Ovary (tissue), 3 donors: ENCODE results near the gene WASHC4.

Source experiments
- EP300 ChIP-seq: sonication (generic); formaldehyde crosslinking; IDR thresholded peaks from one replicate; pipeline ENCODE4 v1.6.1; 2017; ENCODE audit warnings: antibody characterized with exemption
- POLR2A ChIP-seq: fragments of 450-650 bp; IDR thresholded peaks from one replicate; pipeline ENCODE4 v1.6.1; 2017; ENCODE audit warnings: antibody characterized with exemption, mild to moderate bottlenecking, moderate library complexity
- TF ChIP-seq, protein P1 (sequence below), 3 donors: fragments of 450-650 bp in 2 of 3; fragments of 200-600 bp in 1 of 3; IDR thresholded peaks; one replicate each; pipeline versions ENCODE4 v1.5.1 to v1.8.0; 2016 to 2022; ENCODE audit warnings: antibody characterized with exemption in 3 of 3, mild to moderate bottlenecking in 1 of 3
- donor health status: DM: no; HTN: no; CAD: no.

DNA sequence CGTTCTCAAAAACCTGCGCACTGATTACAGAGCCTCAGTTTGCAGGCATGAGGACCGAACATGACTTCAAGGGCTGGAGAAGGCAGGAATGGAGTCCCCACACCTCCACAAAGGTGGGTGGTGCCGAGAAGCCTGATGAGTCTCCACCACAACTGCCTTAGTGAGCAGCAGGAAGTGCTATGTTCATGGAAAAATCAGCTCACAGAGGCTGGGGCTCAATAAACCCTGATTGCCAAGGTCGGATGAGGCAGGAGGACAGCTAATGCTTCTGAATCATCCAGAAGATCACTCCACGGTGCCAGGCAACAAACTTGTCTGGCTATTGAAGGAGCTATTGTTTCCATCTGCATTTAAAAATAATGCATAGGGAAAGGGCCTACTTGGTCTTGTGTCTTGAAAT, 97.4 kb downstream of the WASHC4 start:
- TF ChIP-seq, protein P1, sequence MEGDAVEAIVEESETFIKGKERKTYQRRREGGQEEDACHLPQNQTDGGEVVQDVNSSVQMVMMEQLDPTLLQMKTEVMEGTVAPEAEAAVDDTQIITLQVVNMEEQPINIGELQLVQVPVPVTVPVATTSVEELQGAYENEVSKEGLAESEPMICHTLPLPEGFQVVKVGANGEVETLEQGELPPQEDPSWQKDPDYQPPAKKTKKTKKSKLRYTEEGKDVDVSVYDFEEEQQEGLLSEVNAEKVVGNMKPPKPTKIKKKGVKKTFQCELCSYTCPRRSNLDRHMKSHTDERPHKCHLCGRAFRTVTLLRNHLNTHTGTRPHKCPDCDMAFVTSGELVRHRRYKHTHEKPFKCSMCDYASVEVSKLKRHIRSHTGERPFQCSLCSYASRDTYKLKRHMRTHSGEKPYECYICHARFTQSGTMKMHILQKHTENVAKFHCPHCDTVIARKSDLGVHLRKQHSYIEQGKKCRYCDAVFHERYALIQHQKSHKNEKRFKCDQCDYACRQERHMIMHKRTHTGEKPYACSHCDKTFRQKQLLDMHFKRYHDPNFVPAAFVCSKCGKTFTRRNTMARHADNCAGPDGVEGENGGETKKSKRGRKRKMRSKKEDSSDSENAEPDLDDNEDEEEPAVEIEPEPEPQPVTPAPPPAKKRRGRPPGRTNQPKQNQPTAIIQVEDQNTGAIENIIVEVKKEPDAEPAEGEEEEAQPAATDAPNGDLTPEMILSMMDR (IDR thresholded peaks at IDR 0.05) = no peak
- no peak for TF ChIP-seq EP300
- no peak for TF ChIP-seq POLR2A
